Activated T-cell treated with anti-CD3 and anti-CD28 coated beads, Interleukin-2, amount 50 U/mL, for 72 hours (primary cell): ENCODE data around the gene OR2H2. TPM values are rescaled to one million over a fixed set of nuclear protein-coding genes. Genes with fewer than 3 reads are reported as not detected.

Experiments
- ATAC-seq, 2 donors: fragments of 150-1000 bp; cut with Tn5 transposase; replicated peaks in 1 of 2; 2 replicates each; pipeline ENCODE4 v1.10.0; 2021; ENCODE audit warnings: moderate library complexity in 2 of 2, mild to moderate bottlenecking in 1 of 2
- DNase-seq, 2 donors: peaks; one replicate each; pipeline ENCODE4 v3.0.0; 2021 to 2022; ENCODE audit warnings: mixed read lengths in 1 of 2
- H3K27ac Mint-ChIP-seq: one replicate; pipeline ENCODE4 v1.8.0; 2022; ENCODE audit warnings: mild to moderate bottlenecking, moderate library complexity, mixed read lengths
- H3K27me3 Mint-ChIP-seq: one replicate; pipeline ENCODE4 v1.8.0; 2022; ENCODE audit warnings: low read depth, mixed read lengths
- H3K36me3 Mint-ChIP-seq, 2 donors: one replicate each; pipeline ENCODE4 v1.8.0; 2022; ENCODE audit warnings: mixed read lengths in 2 of 2, mild to moderate bottlenecking in 1 of 2; ENCODE audit not compliant: insufficient read depth in 2 of 2
- H3K4me1 Mint-ChIP-seq: one replicate; pipeline ENCODE4 v1.8.0; 2022; ENCODE audit warnings: low read depth, mixed read lengths
- H3K4me3 Mint-ChIP-seq, 2 donors: one replicate each; pipeline ENCODE4 v1.8.0; 2022; ENCODE audit warnings: mild to moderate bottlenecking in 2 of 2, mixed read lengths in 2 of 2, moderate library complexity in 2 of 2
- H3K9me3 Mint-ChIP-seq, 2 donors: one replicate each; pipeline ENCODE4 v1.8.0; 2022; ENCODE audit warnings: mixed read lengths in 2 of 2
- total RNA-seq, 2 donors: library from RNA; stranded (reverse); gene quantifications; one replicate each; pipeline ENCODE4 v1.2.3, GENCODE V29; 2022

OR2H2 gene
- total RNA-seq, 2 donors from 2014 or later, result not detected

- no peak overlapping the region for H3K4me3 Mint-ChIP-seq
- no peaks in the 10 kb centered on the region for H3K9me3 Mint-ChIP-seq
- peaks cover 60% of the 10 kb centered on the region for H3K27me3 Mint-ChIP-seq
- no peak overlapping the region for H3K27ac Mint-ChIP-seq
- no peak for ATAC-seq
- H3K36me3 Mint-ChIP-seq, result no peaks in the 10 kb centered on the region
- peaks cover 16% of the 10 kb centered on the region for H3K4me1 Mint-ChIP-seq
- DNase-seq, result no peak
Measured at GRCh38 chr6:29564875-29565274, 20.0 kb upstream of the OR2H2 start.

- DNase-seq (no peak), ATAC-seq (no peak)
- Mint-ChIP-seq H3K4me1 (peaks cover 9% of the 10 kb centered on the region), H3K27me3 (peaks cover 55% of the 10 kb centered on the region), H3K27ac (no peak overlapping the region), H3K4me3 (no peak overlapping the region), H3K36me3 (no peaks in the 10 kb centered on the region), H3K9me3 (no peaks in the 10 kb centered on the region)
Measured at GRCh38 chr6:29566856-29567255, 18.1 kb upstream of the OR2H2 start.

GRCh38 chr6:29567541-29567940, 17.4 kb upstream of the OR2H2 start:
- Mint-ChIP-seq H3K27me3 (peaks cover 55% of the 10 kb centered on the region), H3K27ac (no peak overlapping the region), H3K9me3 (no peaks in the 10 kb centered on the region), H3K4me3 (no peak overlapping the region), H3K4me1 (peaks cover 9% of the 10 kb centered on the region), H3K36me3 (no peaks in the 10 kb centered on the region)
- DNase-seq, result no peak
- no peak for ATAC-seq

GRCh38 chr6:29567991-29568390, 16.9 kb upstream of the OR2H2 start:
- Mint-ChIP-seq H3K4me3 (no peak overlapping the region), H3K27ac (no peak overlapping the region), H3K4me1 (peaks cover 8% of the 10 kb centered on the region), H3K9me3 (no peaks in the 10 kb centered on the region), H3K36me3 (no peaks in the 10 kb centered on the region), H3K27me3 (peaks cover 51% of the 10 kb centered on the region)
- DNase-seq (no peak), ATAC-seq (no peak)

GRCh38 chr6:29576056-29576455, 8.9 kb upstream of the OR2H2 start:
- Mint-ChIP-seq H3K27me3 (peaks cover 50% of the 10 kb centered on the region), H3K36me3 (no peaks in the 10 kb centered on the region), H3K9me3 (no peaks in the 10 kb centered on the region), H3K4me1 (no peaks in the 10 kb centered on the region), H3K4me3 (no peak overlapping the region), H3K27ac (no peak overlapping the region)
- DNase-seq, result no peak
- ATAC-seq, result no peak

GRCh38 chr6:29577544-29577943, 7.4 kb upstream of the OR2H2 start:
- no peaks in the 10 kb centered on the region for H3K9me3 Mint-ChIP-seq
- H3K27me3 Mint-ChIP-seq, result peaks cover 40% of the 10 kb centered on the region
- no peak overlapping the region for H3K27ac Mint-ChIP-seq
- H3K36me3 Mint-ChIP-seq, result no peaks in the 10 kb centered on the region
- ATAC-seq, result no peak
- no peaks in the 10 kb centered on the region for H3K4me1 Mint-ChIP-seq
- no peak for DNase-seq
- H3K4me3 Mint-ChIP-seq, result no peak overlapping the region

GRCh38 chr6:29589423-29590048, 4.6 kb downstream of the OR2H2 start:
- no peak overlapping the region for H3K27ac Mint-ChIP-seq
- no peaks in the 10 kb centered on the region for H3K36me3 Mint-ChIP-seq
- no peak overlapping the region for H3K4me3 Mint-ChIP-seq
- DNase-seq (peak; percentile 38 to 54), ATAC-seq (peak; percentile 45 to 57)
- H3K9me3 Mint-ChIP-seq, result no peaks in the 10 kb centered on the region
- H3K27me3 Mint-ChIP-seq, result peaks cover 20% of the 10 kb centered on the region
- no peaks in the 10 kb centered on the region for H3K4me1 Mint-ChIP-seq

- H3K36me3 Mint-ChIP-seq, result no peaks in the 10 kb centered on the region
- H3K4me3 Mint-ChIP-seq, result no peak overlapping the region
- H3K27me3 Mint-ChIP-seq, result peaks cover 26% of the 10 kb centered on the region
- H3K4me1 Mint-ChIP-seq, result no peaks in the 10 kb centered on the region
- no peak for ATAC-seq
- no peaks in the 10 kb centered on the region for H3K9me3 Mint-ChIP-seq
- no peak overlapping the region for H3K27ac Mint-ChIP-seq
- no peak for DNase-seq
Measured at GRCh38 chr6:29590218-29590808, 5.4 kb downstream of the OR2H2 start.

GRCh38 chr6:29591677-29592076, 6.8 kb downstream of the OR2H2 start:
- no peak overlapping the region for H3K4me3 Mint-ChIP-seq
- H3K27ac Mint-ChIP-seq, result no peak overlapping the region
- DNase-seq (no peak), ATAC-seq (no peak)
- H3K9me3 Mint-ChIP-seq, result no peaks in the 10 kb centered on the region
- peaks cover 26% of the 10 kb centered on the region for H3K27me3 Mint-ChIP-seq
- H3K4me1 Mint-ChIP-seq, result no peaks in the 10 kb centered on the region
- H3K36me3 Mint-ChIP-seq, result no peaks in the 10 kb centered on the region

- no peak overlapping the region for H3K4me3 Mint-ChIP-seq
- H3K27ac Mint-ChIP-seq, result no peak overlapping the region
- H3K27me3 Mint-ChIP-seq, result peaks cover 15% of the 10 kb centered on the region
- no peaks in the 10 kb centered on the region for H3K36me3 Mint-ChIP-seq
- ATAC-seq, result no peak
- DNase-seq, result no peak
- no peaks in the 10 kb centered on the region for H3K4me1 Mint-ChIP-seq
- no peaks in the 10 kb centered on the region for H3K9me3 Mint-ChIP-seq
Measured at GRCh38 chr6:29593199-29593855, 8.4 kb downstream of the OR2H2 start.

- H3K27me3 Mint-ChIP-seq, result peaks cover 7% of the 10 kb centered on the region
- DNase-seq (no peak), ATAC-seq (no peak)
- H3K4me1 Mint-ChIP-seq, result no peaks in the 10 kb centered on the region
- no peak overlapping the region for H3K27ac Mint-ChIP-seq
- H3K4me3 Mint-ChIP-seq, result no peak overlapping the region
- H3K36me3 Mint-ChIP-seq, result no peaks in the 10 kb centered on the region
- no peaks in the 10 kb centered on the region for H3K9me3 Mint-ChIP-seq
Measured at GRCh38 chr6:29596381-29596900, 11.5 kb downstream of the OR2H2 start.

GRCh38 chr6:29597184-29597583, 12.3 kb downstream of the OR2H2 start:
- Mint-ChIP-seq H3K9me3 (no peaks in the 10 kb centered on the region), H3K36me3 (no peaks in the 10 kb centered on the region), H3K27ac (no peak overlapping the region), H3K27me3 (peaks cover 7% of the 10 kb centered on the region), H3K4me3 (no peak overlapping the region), H3K4me1 (no peaks in the 10 kb centered on the region)
- no peak for DNase-seq
- ATAC-seq, result no peak

- DNase-seq (no peak), ATAC-seq (no peak)
- Mint-ChIP-seq H3K36me3 (no peaks in the 10 kb centered on the region), H3K9me3 (no peaks in the 10 kb centered on the region), H3K27me3 (peaks cover 7% of the 10 kb centered on the region), H3K4me1 (no peaks in the 10 kb centered on the region), H3K4me3 (no peak overlapping the region), H3K27ac (no peak overlapping the region)
Measured at GRCh38 chr6:29598172-29598747, 13.3 kb downstream of the OR2H2 start.
